GM12892 (cell line): Measurements from ENCODE around the gene VWA2.
"Not testable (repeated sequence)": the region's sequence is repeated elsewhere in the genome, so short reads cannot be mapped to it uniquely, and the experiment has no call there.

Experiments used
- DNase-seq: peaks from one replicate; pipeline ENCODE4 v3.0.0; 2011; ENCODE audit not compliant: insufficient read length
- FAIRE-seq: peaks from 2 replicates; lab custom pipeline; 2011; peaks lifted over from hg19 to GRCh38; lab: Jason Lieb, UNC
- POLR2A ChIP-seq: IDR thresholded peaks from 2 replicates; pipeline ENCODE4 v1.6.1; 2011; ENCODE audit warnings: low read depth, low read length, control low read depth
- POLR2AphosphoS5 ChIP-seq: IDR thresholded peaks from 2 replicates; pipeline ENCODE4 v1.6.1; 2011; ENCODE audit warnings: low read depth, low read length, control low read depth
- TAF1 ChIP-seq: IDR thresholded peaks from 2 replicates; pipeline ENCODE4 v1.6.1; 2011; ENCODE audit warnings: low read depth, mild to moderate bottlenecking, control low read depth, low read length, borderline replicate concordance

The VWA2 gene

DNA sequence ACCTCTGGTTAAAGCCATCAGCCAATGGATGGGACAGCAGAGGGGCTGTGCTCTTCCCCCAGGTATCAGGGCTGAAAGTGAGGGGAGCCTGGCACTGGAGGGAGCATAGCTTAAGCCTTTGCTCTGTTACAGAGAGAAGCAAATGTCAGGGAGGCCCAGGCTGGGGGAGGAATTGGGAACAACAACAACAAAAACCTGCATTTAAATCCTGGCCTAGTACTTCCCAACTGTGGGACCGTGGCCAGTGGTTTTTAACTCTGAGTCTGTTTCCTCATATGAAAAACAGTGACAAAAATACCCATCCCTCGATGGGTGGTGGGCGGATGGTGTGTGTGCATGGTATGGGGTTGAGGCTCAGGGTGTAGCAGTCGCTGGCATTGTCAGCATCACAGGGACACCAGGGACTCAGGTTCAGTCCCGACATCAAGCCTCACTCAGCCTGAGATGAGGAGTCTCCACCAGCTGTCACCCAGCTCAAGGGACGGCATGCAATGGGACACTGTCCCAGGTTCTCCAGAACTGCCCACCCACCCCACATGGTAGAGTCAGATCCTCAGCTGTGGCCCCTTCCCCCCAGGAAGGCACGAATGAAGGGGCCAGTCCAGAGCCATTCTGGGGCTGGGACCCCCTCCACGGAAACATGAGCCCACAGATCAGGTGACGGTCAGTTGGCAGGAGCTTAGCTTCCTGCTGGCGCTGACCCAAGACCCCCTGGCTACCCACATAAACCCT is 90.7 kb downstream of the VWA2 start:
- no peak for FAIRE-seq
- TF ChIP-seq POLR2A (no peak), POLR2AphosphoS5 (no peak), TAF1 (no peak)
- no peak for DNase-seq

DNA sequence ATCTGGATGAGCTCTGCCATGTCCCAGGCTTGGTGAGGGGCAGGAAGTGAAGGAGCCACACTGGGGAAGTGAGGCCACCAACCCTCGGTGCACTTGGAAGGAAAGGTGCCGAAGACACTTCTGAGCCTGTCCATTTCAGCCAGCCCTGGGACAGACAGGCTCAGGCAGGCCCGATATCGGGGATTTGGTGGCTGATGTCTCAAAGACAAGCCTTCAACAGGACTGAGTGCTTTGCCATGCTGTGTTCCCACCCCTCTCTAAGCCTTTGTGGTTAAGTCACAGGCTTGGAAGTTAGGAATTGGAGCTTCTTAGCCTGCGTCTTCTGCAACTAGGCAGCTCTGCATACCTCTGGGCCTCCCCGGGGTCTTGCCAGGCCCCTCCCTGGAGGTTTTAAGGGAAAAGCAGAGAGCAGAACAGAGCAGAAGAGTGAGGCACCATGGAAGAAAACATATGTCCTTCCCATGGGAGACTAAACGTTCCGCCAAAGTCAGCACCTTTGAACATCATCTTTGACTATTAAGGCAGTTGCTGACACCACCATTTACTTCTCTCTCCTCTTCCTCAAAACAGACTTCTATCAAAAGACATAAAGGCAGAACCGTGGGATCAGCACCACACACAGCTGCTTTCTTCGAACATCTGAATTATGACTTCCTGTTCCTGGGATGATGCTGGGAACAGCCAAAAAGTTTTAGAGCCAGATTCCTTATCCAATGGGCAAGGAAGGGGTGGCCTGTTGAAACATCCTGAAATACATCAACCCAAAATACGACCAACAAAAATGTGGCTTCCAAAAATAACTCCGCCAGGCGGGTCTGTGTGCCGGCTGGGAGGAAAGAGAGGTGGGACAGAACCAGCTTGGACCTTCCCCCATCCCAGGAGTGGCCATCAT is 93.5 kb downstream of the VWA2 start:
- no peak for DNase-seq
- no peak for FAIRE-seq
- TF ChIP-seq POLR2AphosphoS5 (no peak), TAF1 (no peak), POLR2A (no peak)

DNA sequence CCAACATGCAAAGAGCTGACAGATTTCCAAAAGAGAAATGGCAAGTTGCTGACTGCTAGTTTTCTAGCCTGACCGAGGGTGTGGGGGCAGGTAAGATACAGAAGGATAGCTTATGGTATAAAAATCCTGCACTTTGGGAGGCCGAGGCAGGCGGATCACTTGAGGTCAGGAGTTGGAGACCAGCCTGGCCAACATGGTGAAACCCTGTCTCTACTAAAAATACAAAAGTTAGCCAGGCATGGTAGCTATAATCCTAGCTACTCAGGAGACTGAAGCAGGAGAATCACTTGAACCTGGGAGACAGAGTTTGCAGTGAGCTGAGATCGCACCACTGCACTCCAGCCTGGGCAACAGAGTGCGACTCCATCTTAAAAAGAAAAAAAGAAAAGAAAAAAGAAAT is 94.4 kb downstream of the VWA2 start:
- not testable (repeated sequence) for DNase-seq, FAIRE-seq

DNA sequence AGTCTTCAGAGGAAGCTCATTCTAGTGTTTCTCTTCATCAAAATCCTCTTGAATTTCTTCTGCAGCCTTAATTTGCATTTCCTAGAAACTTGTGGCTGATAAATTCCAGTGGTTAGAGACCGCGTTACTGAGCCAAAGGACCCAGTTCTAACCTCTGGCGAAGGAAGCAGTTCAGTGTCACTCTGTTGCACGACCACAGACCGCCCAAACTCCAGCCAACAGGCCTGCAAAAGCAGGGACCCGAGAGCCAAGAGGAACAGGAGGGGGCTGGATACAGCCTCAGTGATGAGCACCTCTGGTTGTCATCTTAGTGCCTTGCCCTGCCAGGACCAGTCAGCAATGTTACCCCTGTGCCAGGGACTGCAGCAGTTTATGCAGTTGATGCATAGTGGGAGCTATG is 95.2 kb downstream of the VWA2 start:
- TF ChIP-seq POLR2A = no peak
- no peak for TF ChIP-seq TAF1
- TF ChIP-seq POLR2AphosphoS5 = no peak
- no peak for DNase-seq
- no peak for FAIRE-seq

DNA sequence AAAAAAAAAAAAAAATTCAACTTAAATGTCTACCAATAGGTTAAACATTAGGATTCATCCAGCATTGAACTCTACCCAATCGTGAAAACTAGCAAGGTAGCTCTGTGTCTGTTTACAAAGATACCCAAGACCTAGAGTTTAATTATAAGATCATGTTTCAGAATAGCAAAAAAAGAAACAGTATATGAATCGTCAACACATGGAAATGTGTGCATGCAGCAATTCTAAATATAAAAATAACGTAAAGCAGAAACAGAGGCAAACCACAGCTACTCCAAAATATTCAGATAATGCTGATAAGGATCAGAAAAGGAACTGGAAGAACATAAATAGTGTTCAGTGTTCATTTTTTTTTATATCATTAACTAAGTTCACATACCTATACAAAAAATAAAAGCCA is 96.6 kb downstream of the VWA2 start:
- DNase-seq (no peak), FAIRE-seq (no peak)
- TF ChIP-seq POLR2A (no peak), POLR2AphosphoS5 (no peak), TAF1 (no peak)

DNA sequence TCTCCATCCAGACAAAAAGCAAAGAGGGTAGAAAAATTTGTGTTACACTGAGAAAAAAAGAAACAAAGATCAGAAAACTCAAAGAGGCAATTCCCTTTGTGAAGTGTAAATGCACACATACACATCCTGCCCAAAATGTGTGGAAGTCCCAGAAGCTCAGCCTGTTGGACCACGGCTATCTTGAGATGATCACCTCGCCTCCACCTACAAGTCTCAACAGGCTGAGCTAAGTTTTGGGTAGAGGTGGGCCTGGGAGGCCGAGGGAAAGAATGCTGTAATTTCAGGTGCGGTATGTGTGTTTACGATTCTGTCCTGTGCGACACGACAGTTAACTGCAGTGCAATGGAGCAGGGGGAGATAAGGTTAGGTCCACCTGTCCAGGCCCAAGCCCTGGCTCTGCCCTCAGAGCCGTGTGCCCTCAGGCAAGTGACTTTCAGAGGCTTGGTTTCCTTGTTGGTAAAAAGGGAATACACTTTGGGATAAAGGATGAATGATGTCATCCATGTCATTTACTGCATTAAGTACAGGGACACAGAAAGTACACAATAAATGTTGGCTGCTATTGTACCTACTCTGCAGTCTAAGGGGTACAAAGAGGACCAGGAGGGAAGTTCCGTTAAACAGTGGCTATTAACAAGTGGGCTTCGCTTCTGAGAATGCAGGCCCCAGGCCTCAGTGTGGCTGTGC is 97.9 kb downstream of the VWA2 start:
- FAIRE-seq = peak; percentile 14
- TF ChIP-seq TAF1 (no peak), POLR2A (no peak), POLR2AphosphoS5 (no peak)
- no peak for DNase-seq

DNA sequence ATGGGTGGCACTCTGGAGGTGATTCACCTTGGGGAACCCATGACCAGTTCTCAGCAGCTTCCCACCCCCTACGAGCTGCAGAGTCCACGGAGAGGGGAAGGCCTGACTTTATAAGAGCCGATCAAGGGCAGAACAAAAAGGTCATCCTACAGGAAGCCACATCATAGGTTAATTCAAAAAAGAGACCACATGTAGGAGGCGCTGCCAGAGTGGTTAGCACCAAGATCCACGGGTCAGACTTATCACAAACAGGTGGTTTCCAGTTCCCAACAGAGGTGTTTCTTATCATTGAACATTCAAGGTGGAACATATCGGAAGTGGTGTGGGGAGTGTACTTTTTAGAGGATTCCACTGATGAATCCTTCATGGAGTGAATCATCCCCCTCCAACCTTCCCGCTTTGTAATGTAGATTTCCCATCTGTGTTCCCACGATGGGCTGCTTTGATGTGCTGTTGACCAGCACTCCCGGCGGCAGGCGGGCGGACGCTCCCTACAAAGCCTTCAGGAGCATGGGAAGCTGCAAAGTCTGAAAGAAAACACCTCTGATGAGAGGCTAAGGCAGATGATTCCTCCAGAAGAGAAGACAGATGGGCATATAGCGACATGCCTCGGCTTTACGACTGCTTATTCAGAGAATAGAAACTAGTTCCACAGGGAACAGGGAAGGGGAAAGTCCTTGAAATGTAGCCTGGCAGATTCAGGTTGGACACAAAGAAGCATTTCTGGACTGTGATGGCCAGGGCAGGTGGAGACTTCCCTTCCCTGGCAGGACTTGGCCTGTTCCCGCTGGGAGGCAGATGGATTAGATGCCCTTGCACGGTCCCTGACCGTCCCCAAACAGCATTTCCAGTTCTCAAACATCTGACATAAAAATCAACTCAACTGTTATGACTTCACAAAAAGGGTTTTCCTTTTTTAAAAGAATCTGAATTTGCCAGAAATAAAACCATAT is 98.7 kb downstream of the VWA2 start:
- TF ChIP-seq POLR2AphosphoS5 (no peak), TAF1 (no peak), POLR2A (no peak)
- FAIRE-seq (peak; percentile 27), DNase-seq (no peak)

DNA sequence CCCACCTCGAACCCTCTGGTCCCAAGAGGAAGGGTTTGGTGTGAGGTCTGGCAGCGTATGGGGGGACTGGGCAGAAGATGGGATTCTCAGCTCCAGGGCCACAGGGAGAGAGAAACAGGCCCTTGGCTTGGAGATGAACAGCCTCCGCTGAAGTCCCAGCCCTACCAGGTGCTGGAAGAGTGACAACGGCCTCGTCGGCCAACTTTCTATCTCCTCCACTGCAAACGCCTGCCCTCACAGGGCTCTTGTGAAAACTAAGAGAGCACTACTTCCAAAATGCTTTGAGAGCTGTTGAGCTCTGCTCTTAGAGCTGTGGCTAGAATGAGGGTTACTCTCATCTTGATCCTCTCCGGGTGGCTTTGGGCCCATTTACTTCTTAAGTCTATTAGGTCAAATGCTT is 101.8 kb downstream of the VWA2 start:
- DNase-seq = no peak
- FAIRE-seq = no peak
- no peak for TF ChIP-seq POLR2AphosphoS5
- no peak for TF ChIP-seq TAF1
- no peak for TF ChIP-seq POLR2A
